Left cardiac atrium (tissue), 4 donors: Measurements from ENCODE around the gene APCDD1. TPM values are rescaled to one million over a fixed set of nuclear protein-coding genes. Genes with fewer than 3 reads are reported as not detected.
A peak's percentile ranks its signal among the peaks of the same experiment; 100 is the strongest.

Experiments used
- ATAC-seq, 2 donors: fragments of 200-7000 bp; cut with Tn5 transposase; one replicate each; pipeline ENCODE4 v1.9.1; 2020; ENCODE audit warnings: mild to moderate bottlenecking in 2 of 2, moderate library complexity in 2 of 2
- DNase-seq: peaks from one replicate; pipeline ENCODE4 v3.0.0-alpha.2; 2020
- intact Hi-C, 2 donors: fragments of 100-400 bp; cut with DNase I; formaldehyde crosslinking; loops; one replicate each; pipeline versions ENCODE4 v1.14.1 to v1.15.1; 2022 to 2023
- long read RNA-seq: library from polyadenylated mRNA; unstranded; transcript quantifications from one replicate; pipeline ENCODE4 v2.0.0, GENCODE V29; 2021
- total RNA-seq, 2 donors: library from RNA; stranded (reverse); fragmentation: NEBNext Ultra II Directional; extraction: Animal tissue kit (Norgen Biotek cat#: 25700); gene quantifications; one replicate each; pipeline ENCODE4 v1.2.1, GENCODE V29; 2021
- donor health status: DM: no; HTN: yes; CAD: no.
- donor health status: DM: no; HTN: yes; CAD: no; lungs with severe emphysema.
- donor health status: DM: yes; HTN: yes; CAD: no.
- donor health status: Dilated cardiomyopathy.

The APCDD1 gene
- 10 to 100 TPM; 48.3 to 55.1 TPM for total RNA-seq
- long read RNA-seq, partial matches to known transcripts = 34 of 39 reads
- long read RNA-seq, other reads (novel, unspliced or antisense) = 2 of 39 reads

GRCh38 chr18:10453806-10454680 lies at the start of gene APCDD1:
TSS of gene APCDD1 (plus strand) at chr18:10454635. CDS start at chr18:10454982, 347 bp downstream.
- peak; percentile 79 for DNase-seq
- intact Hi-C loops = no loop called here
- peak; percentile 86 to 89 for ATAC-seq

GRCh38 chr18:10405014-10405493 lies 49.4 kb upstream of the APCDD1 start:
- intact Hi-C loops = no loop called here
- DNase-seq = no peak
- peak in 1 of 2 donors; percentile 64 for ATAC-seq

- intact Hi-C loops = no loop called here
- DNase-seq (no peak), ATAC-seq (peak in 1 of 2 donors; percentile 59)
Measured at GRCh38 chr18:10405816-10406663, 48.4 kb upstream of the APCDD1 start.

- peak; percentile 13 to 81 for ATAC-seq
- intact Hi-C loops = no loop called here
- DNase-seq = no peak
Measured at GRCh38 chr18:10408131-10408530, 46.3 kb upstream of the APCDD1 start.

GRCh38 chr18:10409041-10409440 lies 45.4 kb upstream of the APCDD1 start:
- no peak for ATAC-seq
- no peak for DNase-seq
- intact Hi-C loops = no loop called here

- intact Hi-C loops = no loop called here
- ATAC-seq (no peak), DNase-seq (no peak)
Measured at GRCh38 chr18:10410472-10411308, 43.7 kb upstream of the APCDD1 start.

GRCh38 chr18:10412933-10413332 lies 41.5 kb upstream of the APCDD1 start:
- intact Hi-C loops = no loop called here
- ATAC-seq = no peak
- DNase-seq = no peak

- ATAC-seq (no peak), DNase-seq (no peak)
- intact Hi-C loops = no loop called here
Measured at GRCh38 chr18:10413722-10414121, 40.7 kb upstream of the APCDD1 start.

GRCh38 chr18:10414293-10414842 lies 40.1 kb upstream of the APCDD1 start:
- ATAC-seq (no peak), DNase-seq (no peak)
- intact Hi-C loops = no loop called here

- ATAC-seq = no peak
- intact Hi-C loops = no loop called here
- DNase-seq = no peak
Measured at GRCh38 chr18:10416065-10416464, 38.4 kb upstream of the APCDD1 start.

GRCh38 chr18:10417191-10417590 lies 37.2 kb upstream of the APCDD1 start:
- DNase-seq (no peak), ATAC-seq (no peak)
- intact Hi-C loops = no loop called here

GRCh38 chr18:10417664-10418063 lies 36.8 kb upstream of the APCDD1 start:
- intact Hi-C loops = no loop called here
- DNase-seq (no peak), ATAC-seq (peak in 1 of 2 donors; percentile 34)

GRCh38 chr18:10418836-10419235 lies 35.6 kb upstream of the APCDD1 start:
- DNase-seq (no peak), ATAC-seq (no peak)
- intact Hi-C loops = no loop called here

GRCh38 chr18:10419420-10420103 lies 34.9 kb upstream of the APCDD1 start:
- ATAC-seq (no peak), DNase-seq (no peak)
- intact Hi-C loops = no loop called here

- intact Hi-C loops = no loop called here
- DNase-seq (no peak), ATAC-seq (peak in 1 of 2 donors; percentile 44)
Measured at GRCh38 chr18:10420561-10421352, 33.7 kb upstream of the APCDD1 start.

GRCh38 chr18:10421859-10422258 lies 32.6 kb upstream of the APCDD1 start:
- ATAC-seq = peak in 1 of 2 donors; percentile 13
- intact Hi-C loops = no loop called here
- no peak for DNase-seq

GRCh38 chr18:10422731-10423130 lies 31.7 kb upstream of the APCDD1 start:
- no peak for DNase-seq

More at GRCh38 chr18:10422731-10423130, 31.7 kb upstream of the APCDD1 start:
- intact Hi-C loops = no loop called here
- ATAC-seq = no peak
